NCI-H226 (cell line): ENCODE data around the gene ASS1.
A peak's percentile ranks its signal among the peaks of the same experiment; 100 is the strongest.

Source experiments
- DNase-seq: peaks from one replicate; pipeline ENCODE4 v3.0.0-alpha.2; 2015

ASS1 gene

GRCh38 chr9:130437011-130437789, 7.6 kb upstream of the ASS1 start:
- DNase-seq = no peak

- no peak for DNase-seq
Observed at GRCh38 chr9:130438382-130438981, 6.3 kb upstream of the ASS1 start.

- DNase-seq = no peak
Observed at GRCh38 chr9:130441031-130441430, 3.7 kb upstream of the ASS1 start.

GRCh38 chr9:130442746-130443455, 1.9 kb upstream of the ASS1 start:
- no peak for DNase-seq

GRCh38 chr9:130443456-130443801, 1.3 kb upstream of the ASS1 start:
- DNase-seq = no peak

GRCh38 chr9:130443840-130444492, 795 bp upstream of the ASS1 start:
- DNase-seq = peak; percentile 22

- DNase-seq = peak; percentile 89
Observed at GRCh38 chr9:130445268-130445983, 665 bp downstream of the ASS1 start.

GRCh38 chr9:130446101-130446861, 1.5 kb downstream of the ASS1 start:
- peak; percentile 98 for DNase-seq

- no peak for DNase-seq
Observed at GRCh38 chr9:130447193-130447816, 2.5 kb downstream of the ASS1 start.

GRCh38 chr9:130448035-130448624, 3.4 kb downstream of the ASS1 start:
- DNase-seq = no peak

- DNase-seq = no peak
Observed at GRCh38 chr9:130448771-130449603, 4.2 kb downstream of the ASS1 start.

- no peak for DNase-seq
Observed at GRCh38 chr9:130450344-130451003, 5.7 kb downstream of the ASS1 start.

GRCh38 chr9:130451004-130451390, 6.2 kb downstream of the ASS1 start:
- DNase-seq = no peak

GRCh38 chr9:130451509-130452388, 7.0 kb downstream of the ASS1 start:
- peak; percentile 94 for DNase-seq

GRCh38 chr9:130452835-130453234, 8.1 kb downstream of the ASS1 start:
- DNase-seq = no peak

- DNase-seq = peak; percentile 71
Observed at GRCh38 chr9:130453487-130453886, 8.7 kb downstream of the ASS1 start.

- DNase-seq = no peak
Observed at GRCh38 chr9:130454096-130454811, 9.5 kb downstream of the ASS1 start.

GRCh38 chr9:130454812-130455325, 10.1 kb downstream of the ASS1 start:
- no peak for DNase-seq
